ENCODE measurements around the gene NSFL1C. TPM values are rescaled to one million over a fixed set of nuclear protein-coding genes. Genes with fewer than 3 reads are reported as not detected.

Gene NSFL1C
- total and polyA plus RNA-seq, 9 of the 15 experiments (the other 6 are each of a cell fraction or from before 2014, with no cell fraction given), result 20.8 to 119 (median 47.0) TPM

GRCh38 chr20:1466211-1467081, at the start of gene NSFL1C (continued):
- TF ChIP-seq ZNF449 (CRISPR knock-in tag; IDR thresholded peaks at IDR 0.05) (no peak), NONO (IDR thresholded peaks at IDR 0.05; ENCODE audit: low read depth in 2 of 2, low read length in 1 of 2) (peak; percentile 58 to 95; a peak in 3 of 4 replicates), ZNF239 (CRISPR knock-in tag; IDR thresholded peaks at IDR 0.05) (no peak), SNIP1 (IDR thresholded peaks at IDR 0.05; ENCODE audit: low read depth) (no peak), HDAC8 (tag; IDR thresholded peaks at IDR 0.05) (no peak), BACH1 (tag; IDR thresholded peaks at IDR 0.05) (no peak), ARID2 (IDR thresholded peaks at IDR 0.05) (no peak), ELF1 (tag; IDR thresholded peaks at IDR 0.05) (no peak), BMI1 (IDR thresholded peaks at IDR 0.05; ENCODE audit: low read length) (no peak), SRSF3 (IDR thresholded peaks at IDR 0.05; ENCODE audit: insufficient read depth, low read length) (no peak), ETV6 (IDR thresholded peaks at IDR 0.05; ENCODE audit: borderline replicate concordance in 1 of 2, low read depth in 2 of 2, low read length in 1 of 2) (0 out of 4 replicates have a peak, but pooled peaks of 1 of the 2 experiments have one; percentile 28), ETV6 (CRISPR knock-in tag; IDR thresholded peaks at IDR 0.05; ENCODE audit: borderline replicate concordance) (0 out of 2 replicates have a peak, but pooled peaks have one; percentile 61), ZNF140 (CRISPR knock-in tag; IDR thresholded peaks at IDR 0.05) (no peak), NFXL1 (CRISPR knock-in tag; IDR thresholded peaks at IDR 0.05) (no peak)
- TF ChIP-seq, protein P1, sequence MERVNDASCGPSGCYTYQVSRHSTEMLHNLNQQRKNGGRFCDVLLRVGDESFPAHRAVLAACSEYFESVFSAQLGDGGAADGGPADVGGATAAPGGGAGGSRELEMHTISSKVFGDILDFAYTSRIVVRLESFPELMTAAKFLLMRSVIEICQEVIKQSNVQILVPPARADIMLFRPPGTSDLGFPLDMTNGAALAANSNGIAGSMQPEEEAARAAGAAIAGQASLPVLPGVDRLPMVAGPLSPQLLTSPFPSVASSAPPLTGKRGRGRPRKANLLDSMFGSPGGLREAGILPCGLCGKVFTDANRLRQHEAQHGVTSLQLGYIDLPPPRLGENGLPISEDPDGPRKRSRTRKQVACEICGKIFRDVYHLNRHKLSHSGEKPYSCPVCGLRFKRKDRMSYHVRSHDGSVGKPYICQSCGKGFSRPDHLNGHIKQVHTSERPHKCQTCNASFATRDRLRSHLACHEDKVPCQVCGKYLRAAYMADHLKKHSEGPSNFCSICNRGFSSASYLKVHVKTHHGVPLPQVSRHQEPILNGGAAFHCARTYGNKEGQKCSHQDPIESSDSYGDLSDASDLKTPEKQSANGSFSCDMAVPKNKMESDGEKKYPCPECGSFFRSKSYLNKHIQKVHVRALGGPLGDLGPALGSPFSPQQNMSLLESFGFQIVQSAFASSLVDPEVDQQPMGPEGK (CRISPR knock-in tag; IDR thresholded peaks at IDR 0.05; ENCODE audit: borderline replicate concordance), result no peak
- TF ChIP-seq, protein P2, sequence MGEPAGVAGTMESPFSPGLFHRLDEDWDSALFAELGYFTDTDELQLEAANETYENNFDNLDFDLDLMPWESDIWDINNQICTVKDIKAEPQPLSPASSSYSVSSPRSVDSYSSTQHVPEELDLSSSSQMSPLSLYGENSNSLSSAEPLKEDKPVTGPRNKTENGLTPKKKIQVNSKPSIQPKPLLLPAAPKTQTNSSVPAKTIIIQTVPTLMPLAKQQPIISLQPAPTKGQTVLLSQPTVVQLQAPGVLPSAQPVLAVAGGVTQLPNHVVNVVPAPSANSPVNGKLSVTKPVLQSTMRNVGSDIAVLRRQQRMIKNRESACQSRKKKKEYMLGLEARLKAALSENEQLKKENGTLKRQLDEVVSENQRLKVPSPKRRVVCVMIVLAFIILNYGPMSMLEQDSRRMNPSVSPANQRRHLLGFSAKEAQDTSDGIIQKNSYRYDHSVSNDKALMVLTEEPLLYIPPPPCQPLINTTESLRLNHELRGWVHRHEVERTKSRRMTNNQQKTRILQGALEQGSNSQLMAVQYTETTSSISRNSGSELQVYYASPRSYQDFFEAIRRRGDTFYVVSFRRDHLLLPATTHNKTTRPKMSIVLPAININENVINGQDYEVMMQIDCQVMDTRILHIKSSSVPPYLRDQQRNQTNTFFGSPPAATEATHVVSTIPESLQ (CRISPR knock-in tag; IDR thresholded peaks at IDR 0.05), result 0 out of 2 replicates have a peak, but pooled peaks have one; percentile 63
- TF ChIP-seq, protein P3, sequence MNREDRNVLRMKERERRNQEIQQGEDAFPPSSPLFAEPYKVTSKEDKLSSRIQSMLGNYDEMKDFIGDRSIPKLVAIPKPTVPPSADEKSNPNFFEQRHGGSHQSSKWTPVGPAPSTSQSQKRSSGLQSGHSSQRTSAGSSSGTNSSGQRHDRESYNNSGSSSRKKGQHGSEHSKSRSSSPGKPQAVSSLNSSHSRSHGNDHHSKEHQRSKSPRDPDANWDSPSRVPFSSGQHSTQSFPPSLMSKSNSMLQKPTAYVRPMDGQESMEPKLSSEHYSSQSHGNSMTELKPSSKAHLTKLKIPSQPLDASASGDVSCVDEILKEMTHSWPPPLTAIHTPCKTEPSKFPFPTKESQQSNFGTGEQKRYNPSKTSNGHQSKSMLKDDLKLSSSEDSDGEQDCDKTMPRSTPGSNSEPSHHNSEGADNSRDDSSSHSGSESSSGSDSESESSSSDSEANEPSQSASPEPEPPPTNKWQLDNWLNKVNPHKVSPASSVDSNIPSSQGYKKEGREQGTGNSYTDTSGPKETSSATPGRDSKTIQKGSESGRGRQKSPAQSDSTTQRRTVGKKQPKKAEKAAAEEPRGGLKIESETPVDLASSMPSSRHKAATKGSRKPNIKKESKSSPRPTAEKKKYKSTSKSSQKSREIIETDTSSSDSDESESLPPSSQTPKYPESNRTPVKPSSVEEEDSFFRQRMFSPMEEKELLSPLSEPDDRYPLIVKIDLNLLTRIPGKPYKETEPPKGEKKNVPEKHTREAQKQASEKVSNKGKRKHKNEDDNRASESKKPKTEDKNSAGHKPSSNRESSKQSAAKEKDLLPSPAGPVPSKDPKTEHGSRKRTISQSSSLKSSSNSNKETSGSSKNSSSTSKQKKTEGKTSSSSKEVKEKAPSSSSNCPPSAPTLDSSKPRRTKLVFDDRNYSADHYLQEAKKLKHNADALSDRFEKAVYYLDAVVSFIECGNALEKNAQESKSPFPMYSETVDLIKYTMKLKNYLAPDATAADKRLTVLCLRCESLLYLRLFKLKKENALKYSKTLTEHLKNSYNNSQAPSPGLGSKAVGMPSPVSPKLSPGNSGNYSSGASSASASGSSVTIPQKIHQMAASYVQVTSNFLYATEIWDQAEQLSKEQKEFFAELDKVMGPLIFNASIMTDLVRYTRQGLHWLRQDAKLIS (CRISPR knock-in tag; IDR thresholded peaks at IDR 0.05), result peak; percentile 74; the same call in 1 of the 2 replicates
